ENCODE data around the gene BLOC1S6.

Gene BLOC1S6

DNA sequence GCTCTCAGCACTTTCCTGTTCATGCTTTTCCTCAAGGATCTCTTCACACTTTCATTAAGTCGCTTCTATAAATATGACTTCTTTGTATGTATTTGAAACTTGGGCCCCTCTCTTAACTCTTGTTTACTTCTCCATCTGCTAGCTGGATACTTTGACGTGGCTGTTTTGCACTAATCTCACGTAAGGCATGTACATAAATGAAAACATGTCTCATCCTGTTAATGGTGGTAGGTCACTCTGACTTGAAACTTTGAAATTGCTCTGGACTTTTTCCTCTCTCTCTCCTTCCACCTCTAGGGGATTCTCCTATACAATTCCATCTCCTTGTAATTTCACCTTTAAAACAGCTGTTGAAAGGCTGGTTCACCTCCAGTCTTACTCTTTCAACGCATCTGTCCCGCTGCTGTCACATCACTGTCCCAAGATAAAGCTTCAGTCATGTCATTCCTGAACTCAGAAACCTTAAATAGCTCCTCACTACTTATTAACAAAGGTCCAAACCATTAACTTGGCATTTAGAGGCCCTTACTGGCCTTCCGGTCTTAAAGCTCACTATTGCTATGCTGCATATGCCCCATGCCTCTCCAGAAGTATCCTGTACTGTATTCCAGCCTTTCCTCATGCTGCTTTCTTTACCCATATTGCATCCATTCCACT, 1.2 kb downstream of the BLOC1S6 start:
- peak; percentile 23 for DNase-seq

- DNase-seq, result no peak
These were observed 2.1 kb downstream of the BLOC1S6 start for GRCh38 chr15:45589256-45589655.

GRCh38 chr15:45594319-45594718, 7.1 kb downstream of the BLOC1S6 start:
- no peak for DNase-seq

- DNase-seq, result no peak
These were observed 7.8 kb downstream of the BLOC1S6 start for GRCh38 chr15:45594835-45595530.

GRCh38 chr15:45603881-45604280, 16.7 kb downstream of the BLOC1S6 start:
- no peak for DNase-seq

GRCh38 chr15:45604326-45604725, 17.1 kb downstream of the BLOC1S6 start:
- no peak for DNase-seq

GRCh38 chr15:45606413-45606812, 19.2 kb downstream of the BLOC1S6 start:
- no peak for DNase-seq

- no peak for DNase-seq
These were observed 19.7 kb downstream of the BLOC1S6 start for GRCh38 chr15:45606841-45607240.

DNA sequence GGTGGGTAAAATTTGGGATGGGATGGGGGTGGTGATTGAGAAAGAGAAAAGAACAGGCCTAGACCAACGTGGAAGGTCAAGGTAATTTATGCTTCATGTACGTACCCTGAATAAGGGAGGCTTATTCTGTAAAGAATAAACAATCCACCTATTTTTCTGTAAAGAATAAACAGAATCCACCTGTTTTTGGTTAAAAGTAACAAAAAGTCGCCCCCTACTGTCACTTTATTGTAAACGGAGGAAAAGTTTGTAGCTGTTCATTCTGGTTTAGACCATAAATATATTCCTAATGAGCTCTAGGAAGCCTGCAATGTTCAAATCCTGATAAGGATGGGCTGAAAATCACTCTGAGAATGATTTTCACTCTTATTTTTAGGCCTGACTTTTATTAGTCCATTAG, 24.1 kb downstream of the BLOC1S6 start:
- peak; percentile 33 for DNase-seq

DNA sequence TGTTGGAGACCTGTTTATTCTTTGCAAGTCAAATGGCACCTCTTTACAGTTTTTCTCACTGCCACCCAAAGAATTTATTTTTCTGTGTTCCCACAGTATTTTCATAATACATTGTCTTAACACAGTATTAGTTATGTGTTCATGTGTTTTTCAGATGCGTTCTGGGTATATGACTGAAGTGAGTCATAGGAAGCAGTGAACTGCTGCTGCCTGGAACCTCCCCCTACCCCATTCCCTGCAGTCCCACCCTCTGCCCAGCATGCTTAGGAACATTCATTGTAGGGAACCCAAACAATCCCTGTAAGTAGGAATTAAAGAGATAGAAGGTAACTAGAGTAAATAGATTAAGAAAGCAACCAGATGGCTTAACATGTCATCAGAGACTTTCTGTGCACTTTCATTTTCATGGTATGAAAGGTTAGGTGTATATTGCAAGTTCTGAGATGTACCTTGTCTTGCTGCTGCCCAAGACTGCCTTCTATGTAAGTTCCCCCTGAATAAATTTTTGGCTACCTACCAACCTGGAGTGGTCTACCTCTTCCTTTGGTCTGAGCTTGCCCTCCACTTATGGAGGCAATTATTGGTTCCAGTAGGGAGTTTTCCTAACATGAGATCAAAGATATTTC, 25.7 kb downstream of the BLOC1S6 start:
- peak; percentile 59 for DNase-seq

- DNase-seq, result peak; percentile 96
These were observed 29.7 kb downstream of the BLOC1S6 start for GRCh38 chr15:45616901-45617323.

DNA sequence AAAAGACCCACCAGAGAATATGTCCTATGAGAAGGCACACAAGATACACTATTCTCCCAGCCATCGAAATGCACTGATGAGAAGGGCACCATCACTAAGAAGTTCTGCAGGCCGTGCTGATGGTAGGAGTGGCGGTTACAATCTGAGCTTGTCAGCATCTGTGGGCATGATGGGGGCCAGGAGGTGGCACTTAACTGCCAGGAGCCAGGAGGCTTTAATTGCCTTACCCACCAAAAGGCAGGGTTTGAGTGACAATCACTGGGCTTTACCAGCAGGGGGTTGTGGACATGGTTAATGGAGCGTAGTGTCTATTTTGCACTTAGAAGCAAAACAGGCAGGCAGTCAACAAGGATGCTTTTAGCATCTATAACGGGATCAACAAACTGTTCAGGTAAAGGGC, 31.6 kb downstream of the BLOC1S6 start:
- DNase-seq, result peak; percentile 94

- no peak for DNase-seq
These were observed 41.0 kb downstream of the BLOC1S6 start for GRCh38 chr15:45628136-45628535.

DNA sequence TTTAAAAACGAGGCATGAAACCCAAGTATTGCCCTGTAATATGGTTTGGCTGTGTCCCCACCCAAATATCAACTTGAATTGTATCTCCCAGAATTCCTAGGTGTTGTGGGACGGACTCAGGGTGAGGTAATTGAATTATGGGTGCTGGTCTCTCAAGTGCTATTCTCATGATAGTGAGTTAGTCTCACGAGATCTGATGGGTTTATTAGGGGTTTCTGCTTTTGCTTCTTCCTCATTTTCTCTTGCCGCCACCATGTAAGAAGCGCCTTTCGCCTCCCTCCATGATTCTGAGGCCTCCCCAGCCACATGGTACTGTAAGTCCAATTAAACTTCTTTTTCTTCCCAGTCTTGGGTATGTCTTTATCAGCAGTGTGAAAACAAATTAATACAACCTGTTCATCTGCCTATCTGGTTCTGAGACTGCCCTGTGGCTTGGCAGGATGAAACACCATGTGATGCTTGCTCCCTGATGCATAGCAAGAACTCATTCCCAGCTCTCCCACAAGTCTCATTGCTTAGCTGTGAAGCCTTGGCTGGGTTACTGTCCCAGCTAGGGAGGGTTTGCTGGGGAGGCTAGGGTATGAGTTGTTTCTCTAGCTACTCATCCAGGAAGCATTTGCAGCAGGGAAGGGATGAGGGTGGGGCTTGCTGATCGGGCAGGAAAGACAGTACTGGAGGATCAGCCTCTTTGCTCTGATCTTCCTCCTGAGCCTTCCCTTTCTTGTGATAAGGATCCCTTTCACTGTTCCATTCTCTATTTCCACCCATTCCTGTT, 43.9 kb downstream of the BLOC1S6 start:
- no peak for DNase-seq

DNA sequence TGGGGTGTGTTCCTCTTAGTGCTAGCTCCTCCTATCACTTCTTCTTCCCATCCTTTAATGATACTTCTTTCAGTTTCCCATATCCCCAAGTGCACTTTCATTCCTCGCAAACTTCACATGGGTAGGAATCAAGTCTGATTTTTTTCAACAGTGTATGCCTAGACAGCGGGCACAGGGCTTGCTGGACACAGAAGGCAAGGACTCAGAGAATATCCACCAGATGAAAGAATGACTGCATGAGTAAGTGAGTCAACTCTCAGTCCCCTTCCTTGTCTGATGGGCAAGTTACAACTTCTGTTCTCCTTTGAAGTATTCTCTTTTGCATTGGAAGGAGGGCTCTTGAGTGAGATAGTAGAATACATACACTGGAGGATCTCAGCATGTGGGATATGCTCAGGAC, 44.6 kb downstream of the BLOC1S6 start:
- DNase-seq, result no peak

DNA sequence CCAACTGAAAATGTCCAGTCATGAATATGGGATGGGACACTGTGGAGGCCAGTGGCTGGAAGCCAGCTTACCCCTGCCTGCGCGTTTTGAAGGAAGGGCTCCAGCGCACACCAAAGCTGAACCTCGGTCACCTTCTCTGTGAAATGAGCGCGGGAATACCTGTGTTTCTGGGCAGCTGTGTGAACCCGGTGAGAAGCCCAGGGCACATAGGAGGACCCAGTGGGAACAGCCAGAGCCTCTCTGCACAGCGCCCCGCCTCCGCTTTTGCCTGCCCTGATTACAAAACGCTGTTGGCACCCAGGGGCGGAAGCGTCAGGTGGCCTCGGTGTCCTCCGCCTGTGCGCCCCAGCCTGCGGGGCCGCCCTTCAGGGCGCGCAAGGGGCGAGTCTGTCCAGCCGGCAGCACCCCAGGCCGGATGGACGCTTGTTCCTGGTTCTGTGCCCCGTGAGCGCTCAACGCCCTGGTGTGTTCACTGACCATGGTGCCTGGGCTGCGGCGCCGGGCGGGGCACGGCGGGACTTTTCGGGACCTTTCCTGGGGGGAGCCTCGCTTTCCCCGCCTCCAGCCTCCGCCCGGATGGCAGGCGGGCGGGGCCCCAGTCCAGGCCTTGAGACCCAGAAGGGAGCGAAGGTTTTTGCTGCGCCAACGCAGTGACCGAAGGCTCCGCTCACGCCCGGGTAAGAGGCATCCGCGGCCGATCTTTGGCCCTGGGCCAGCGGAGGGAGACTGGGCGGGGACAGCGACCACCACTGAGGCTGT, 47.4 kb downstream of the BLOC1S6 start, which contains the start of gene SQOR:
Gene SQOR, plus strand, starts transcription at position 598 of the 759 bp plus-strand sequence. CDS start 23,895 bp downstream, outside the sequence.
- peak; percentile 85 for DNase-seq

DNA sequence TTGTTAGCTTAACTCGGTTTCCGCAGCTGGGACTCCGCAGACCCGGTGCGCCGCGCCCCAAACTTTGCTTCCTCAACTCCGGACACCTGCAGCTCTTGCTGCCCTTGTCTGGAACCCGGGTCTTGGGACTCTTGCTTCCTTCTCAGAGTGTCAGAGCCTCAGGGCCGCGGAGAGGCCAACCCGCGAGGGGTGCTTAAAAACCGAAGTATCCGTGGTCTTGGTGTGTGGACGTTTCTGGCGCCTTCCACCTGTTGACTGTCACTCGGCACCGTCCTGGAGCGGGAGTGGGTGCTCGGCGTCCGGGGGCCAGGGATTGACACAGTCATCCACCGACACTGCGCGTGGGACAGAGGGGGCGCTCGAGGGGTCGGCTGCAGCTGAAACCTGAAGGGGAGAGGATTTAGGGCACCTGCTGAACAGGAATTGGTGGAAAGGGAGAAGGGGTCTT, 48.0 kb downstream of the BLOC1S6 start:
- DNase-seq, result peak; percentile 74

DNA sequence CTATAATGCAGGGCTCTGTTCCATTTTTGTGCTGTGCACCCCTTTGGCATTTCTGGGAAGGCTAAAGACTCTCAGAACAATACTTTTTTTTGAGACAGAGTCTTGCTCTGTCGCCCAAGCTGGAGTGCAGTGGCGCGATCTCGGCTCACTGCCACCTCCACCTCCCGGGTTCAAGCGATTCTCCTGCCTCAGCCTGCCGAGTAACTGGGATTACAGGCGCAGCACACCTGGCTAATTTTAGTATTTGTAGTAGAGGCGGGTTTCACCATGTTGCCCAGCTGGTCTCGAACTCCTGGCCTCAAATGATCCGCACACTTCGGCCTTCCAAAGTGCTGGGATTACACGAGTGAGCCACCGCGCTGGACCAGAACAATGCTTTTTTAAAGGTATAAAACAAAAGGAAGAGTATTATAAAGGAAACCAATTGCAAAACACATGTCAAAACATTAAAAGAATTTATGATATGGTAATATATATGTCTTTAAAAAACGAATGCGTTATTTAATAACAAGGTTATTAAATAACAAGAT, 48.6 kb downstream of the BLOC1S6 start:
- peak; percentile 53 for DNase-seq

- DNase-seq, result no peak
These were observed 50.0 kb downstream of the BLOC1S6 start for GRCh38 chr15:45637141-45637540.

DNA sequence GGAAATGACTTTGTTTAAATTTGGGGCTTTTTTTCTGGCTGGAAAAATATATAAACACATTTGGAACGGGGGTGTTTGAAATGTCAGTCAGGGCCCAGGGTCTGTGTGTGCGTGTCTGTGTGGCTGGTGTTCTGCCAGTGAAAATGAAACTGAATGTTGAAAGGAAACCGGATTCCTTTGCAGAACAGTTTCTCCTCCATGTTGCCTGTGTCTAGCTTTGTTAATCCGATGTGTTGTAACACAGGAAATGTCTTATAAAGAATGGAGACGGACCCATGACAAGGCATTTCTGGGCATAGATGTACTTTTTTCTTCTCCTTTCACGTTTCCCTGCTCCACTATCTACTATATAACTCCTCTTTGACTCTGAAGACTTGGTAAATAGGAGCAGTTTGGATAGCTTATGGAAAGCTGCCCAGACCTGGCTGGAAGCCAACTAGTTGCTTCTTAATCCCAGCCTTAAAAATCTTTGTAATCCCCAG, 50.4 kb downstream of the BLOC1S6 start:
- peak; percentile 48 for DNase-seq

DNA sequence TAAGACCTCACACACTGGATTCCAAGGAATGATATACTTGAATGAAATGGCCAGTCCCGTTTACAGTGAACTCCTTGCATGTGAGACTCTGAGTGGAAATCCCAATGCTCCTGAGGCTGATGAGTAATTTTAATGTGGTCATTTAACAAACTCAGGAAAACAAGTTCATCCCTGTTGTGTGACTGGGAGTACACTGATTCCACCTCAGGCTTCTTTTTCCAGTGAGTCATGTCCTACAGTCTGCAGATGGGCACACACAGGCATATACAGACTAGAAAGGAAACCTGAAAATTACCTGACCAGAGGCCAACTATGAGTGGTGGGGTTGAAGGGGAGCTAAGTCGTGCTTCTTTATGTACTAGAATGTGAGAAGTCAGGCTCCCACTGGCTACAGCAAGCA, 53.4 kb downstream of the BLOC1S6 start:
- no peak for DNase-seq

DNA sequence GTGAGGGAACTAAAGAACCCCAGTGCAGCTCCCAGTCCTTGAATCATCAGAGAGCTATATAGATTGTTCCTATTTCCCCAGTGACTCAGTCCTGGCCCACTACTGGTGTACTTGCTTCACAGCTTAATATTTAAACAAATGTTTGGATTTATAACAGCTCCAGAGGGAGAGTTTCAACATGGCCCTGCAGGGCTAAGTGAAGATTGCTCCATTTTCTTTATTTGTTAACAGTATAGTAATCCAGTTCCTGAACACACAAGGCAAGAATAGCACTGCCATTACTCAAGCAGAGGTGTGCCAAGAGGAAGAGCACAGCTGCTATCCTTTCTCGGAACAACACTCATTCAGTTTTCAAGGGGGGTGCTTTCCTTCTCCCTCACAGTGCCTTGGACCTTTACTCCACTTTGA, 54.2 kb downstream of the BLOC1S6 start:
- peak; percentile 57 for DNase-seq

Data from NCI-H69 (cell line).